ENCODE results near the gene TBCC. TPM values are rescaled to one million over a fixed set of nuclear protein-coding genes. Genes with fewer than 3 reads are reported as not detected.
"Not testable (repeated sequence)": the region's sequence is repeated elsewhere in the genome, so short reads cannot be mapped to it uniquely, and the experiment has no call there.

TBCC gene
- total RNA-seq, 1 experiment from 2014 or later = 36.2 TPM

- H3K4me1 Mint-ChIP-seq (ENCODE audit: low read depth, unreplicated experiment) = no peaks in the 10 kb centered on the region
- no peak for TF ChIP-seq CTCF (IDR thresholded peaks at IDR 0.05; ENCODE audit: unreplicated experiment)
- H3K36me3 Mint-ChIP-seq (ENCODE audit: insufficient read depth, unreplicated experiment) = no peaks in the 10 kb centered on the region
- CTCF ChIA-PET = interaction anchor here (1.0 kb wide), 1 partner anchor 43 kb away, joined by 3 read pairs; no protein-coding TSS in a partner anchor
- H3K27ac Mint-ChIP-seq (ENCODE audit: unreplicated experiment) = no peak overlapping the region
- intact Hi-C loops (cut with micrococcal nuclease; ENCODE audit: unreplicated experiment) = no loop called here
- no peak for DNase-seq
- BruUV-seq (replicated peaks) = no TSS peak
- no peaks in the 10 kb centered on the region for H3K27me3 Mint-ChIP-seq (ENCODE audit: unreplicated experiment)
- H3K4me3 Mint-ChIP-seq (ENCODE audit: low read depth, unreplicated experiment) = no peak overlapping the region
- no peaks in the 10 kb centered on the region for H3K9me3 Mint-ChIP-seq (ENCODE audit: low read depth, unreplicated experiment)
Measured at GRCh38 chr6:42704251-42704936, 41.5 kb downstream of the TBCC start.

- H3K9me3 Mint-ChIP-seq (ENCODE audit: low read depth, unreplicated experiment); DNase-seq; intact Hi-C loops (cut with micrococcal nuclease; ENCODE audit: unreplicated experiment); H3K4me3 Mint-ChIP-seq (ENCODE audit: low read depth, unreplicated experiment); H3K36me3 Mint-ChIP-seq (ENCODE audit: insufficient read depth, unreplicated experiment); H3K27ac Mint-ChIP-seq (ENCODE audit: unreplicated experiment); BruUV-seq (replicated peaks); H3K27me3 Mint-ChIP-seq (ENCODE audit: unreplicated experiment); H3K4me1 Mint-ChIP-seq (ENCODE audit: low read depth, unreplicated experiment): not testable (repeated sequence)
- CTCF ChIA-PET = interaction anchor here (0.7 to 1.1 kb wide), 2 partner anchors 11 to 44 kb away, joined by 4 read pairs; no protein-coding TSS in a partner anchor
Measured at GRCh38 chr6:42702786-42703185, 43.1 kb downstream of the TBCC start.

- DNase-seq = no peak
- H3K36me3 Mint-ChIP-seq (ENCODE audit: insufficient read depth, unreplicated experiment) = peaks cover 8% of the 10 kb centered on the region
- no peaks in the 10 kb centered on the region for H3K27me3 Mint-ChIP-seq (ENCODE audit: unreplicated experiment)
- no TSS peak for BruUV-seq (replicated peaks)
- H3K4me3 Mint-ChIP-seq (ENCODE audit: low read depth, unreplicated experiment) = no peak overlapping the region
- H3K4me1 Mint-ChIP-seq (ENCODE audit: low read depth, unreplicated experiment) = no peaks in the 10 kb centered on the region
- intact Hi-C loops (cut with micrococcal nuclease; ENCODE audit: unreplicated experiment) = no loop called here
- no peak overlapping the region for H3K27ac Mint-ChIP-seq (ENCODE audit: unreplicated experiment)
- H3K9me3 Mint-ChIP-seq (ENCODE audit: low read depth, unreplicated experiment) = no peaks in the 10 kb centered on the region
- TF ChIP-seq CTCF (IDR thresholded peaks at IDR 0.05; ENCODE audit: unreplicated experiment) = no peak
- CTCF ChIA-PET = interaction anchor here (0.7 to 1.1 kb wide), 3 partner anchors 10 to 784 kb away, joined by 3 to 4 read pairs (median 4); no protein-coding TSS in a partner anchor
Measured at GRCh38 chr6:42702200-42702599, 43.7 kb downstream of the TBCC start.

GRCh38 chr6:42698217-42698616, 47.7 kb downstream of the TBCC start:
- CTCF ChIA-PET = interaction anchor here (0.7 kb wide), 1 partner anchor 201 kb away, joined by 3 read pairs; no protein-coding TSS in a partner anchor

More at GRCh38 chr6:42698217-42698616, 47.7 kb downstream of the TBCC start:
- no peak for DNase-seq
- BruUV-seq (replicated peaks) = no TSS peak
- Mint-ChIP-seq H3K4me1 (ENCODE audit: low read depth, unreplicated experiment) (no peaks in the 10 kb centered on the region), H3K36me3 (ENCODE audit: insufficient read depth, unreplicated experiment) (peaks cover 18% of the 10 kb centered on the region), H3K27ac (ENCODE audit: unreplicated experiment) (no peak overlapping the region), H3K9me3 (ENCODE audit: low read depth, unreplicated experiment) (no peaks in the 10 kb centered on the region), H3K4me3 (ENCODE audit: low read depth, unreplicated experiment) (no peak overlapping the region), H3K27me3 (ENCODE audit: unreplicated experiment) (no peaks in the 10 kb centered on the region)
- intact Hi-C loops (cut with micrococcal nuclease; ENCODE audit: unreplicated experiment) = no loop called here
- TF ChIP-seq CTCF (IDR thresholded peaks at IDR 0.05; ENCODE audit: unreplicated experiment) = no peak

Data from Calu3 (cell line).